Glutamatergic neuron (in vitro differentiated cells): ENCODE measurements around the gene RAB3C. TPM values are rescaled to one million over a fixed set of nuclear protein-coding genes. Genes with fewer than 3 reads are reported as not detected.

ENCODE experiments used
- DNase-seq: peaks from one replicate; pipeline ENCODE4 v3.0.0; 2022
- H3K27ac Mint-ChIP-seq: one replicate; pipeline ENCODE4 v1.8.0; 2020; ENCODE audit warnings: mild to moderate bottlenecking, mixed read lengths, inconsistent platforms; ENCODE audit not compliant: unreplicated experiment
- H3K27me3 Mint-ChIP-seq: one replicate; pipeline ENCODE4 v1.8.0; 2020; ENCODE audit warnings: mild to moderate bottlenecking, moderate library complexity, mixed read lengths, inconsistent platforms; ENCODE audit not compliant: unreplicated experiment
- H3K36me3 Mint-ChIP-seq: one replicate; pipeline ENCODE4 v1.8.0; 2020; ENCODE audit warnings: mild to moderate bottlenecking, mixed read lengths, inconsistent platforms; ENCODE audit not compliant: unreplicated experiment
- H3K4me1 Mint-ChIP-seq: one replicate; pipeline ENCODE4 v1.8.0; 2020; ENCODE audit warnings: mild to moderate bottlenecking, low read depth, mixed read lengths, inconsistent platforms; ENCODE audit not compliant: unreplicated experiment
- H3K4me3 Mint-ChIP-seq: one replicate; pipeline ENCODE4 v1.8.0; 2020; ENCODE audit warnings: mild to moderate bottlenecking, mixed read lengths, inconsistent platforms; ENCODE audit not compliant: unreplicated experiment
- H3K9me3 Mint-ChIP-seq: one replicate; pipeline ENCODE4 v1.8.0; 2020; ENCODE audit warnings: mild to moderate bottlenecking, moderate library complexity, mixed read lengths, inconsistent platforms; ENCODE audit not compliant: unreplicated experiment
- CTCF ChIP-seq: fragments of 200-600 bp; sonication (generic); IDR thresholded peaks from one replicate; pipeline ENCODE4 v1.5.0; 2021; ENCODE audit not compliant: partially characterized antibody, unreplicated experiment
- total RNA-seq: library from RNA; stranded (reverse); fragmentation: NEBNext Ultra II Directional; extraction: Animal tissue kit (Norgen Biotek cat#: 25700); gene quantifications from one replicate; pipeline ENCODE4 v1.2.1, GENCODE V29; 2021; ENCODE audit not compliant: unreplicated experiment

Gene RAB3C
- total RNA-seq, 1 donor from 2014 or later, result 36.2 TPM

DNA sequence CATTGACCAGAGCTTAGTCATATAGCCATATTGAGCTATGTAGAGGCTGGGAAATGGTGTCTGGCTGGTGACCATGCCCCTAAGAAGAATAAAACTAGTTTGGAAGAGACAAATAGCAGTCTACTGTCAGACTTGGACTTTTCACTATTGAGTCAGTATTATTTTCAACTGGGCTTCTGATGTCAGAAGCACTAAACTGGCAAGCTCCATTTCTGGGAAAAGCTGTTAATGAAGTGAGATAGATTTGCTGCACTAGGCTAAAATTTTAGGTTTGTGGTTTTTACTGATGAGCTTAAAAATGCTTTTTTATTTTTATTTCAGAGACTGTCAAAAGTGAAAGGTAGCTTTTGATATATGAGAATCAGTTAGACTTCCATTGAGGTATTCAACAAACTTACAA is 220.2 kb downstream of the RAB3C start:
- Mint-ChIP-seq H3K27me3 (no peaks in the 10 kb centered on the region), H3K4me1 (peaks cover 2% of the 10 kb centered on the region), H3K4me3 (no peak overlapping the region), H3K9me3 (peaks cover 2% of the 10 kb centered on the region), H3K27ac (no peak overlapping the region), H3K36me3 (no peaks in the 10 kb centered on the region)
- DNase-seq, result no peak
- no peak for TF ChIP-seq CTCF

- DNase-seq, result no peak
- no peak overlapping the region for H3K27ac Mint-ChIP-seq
- peaks cover 2% of the 10 kb centered on the region for H3K4me1 Mint-ChIP-seq
- H3K9me3 Mint-ChIP-seq, result peaks cover 2% of the 10 kb centered on the region
- no peak overlapping the region for H3K4me3 Mint-ChIP-seq
- TF ChIP-seq CTCF, result no peak
- no peaks in the 10 kb centered on the region for H3K27me3 Mint-ChIP-seq
- H3K36me3 Mint-ChIP-seq, result no peaks in the 10 kb centered on the region
Measured at GRCh38 chr5:58804291-58804690, 221.4 kb downstream of the RAB3C start.

- no peak overlapping the region for H3K27ac Mint-ChIP-seq
- peaks cover 4% of the 10 kb centered on the region for H3K4me1 Mint-ChIP-seq
- no peak overlapping the region for H3K4me3 Mint-ChIP-seq
- peaks cover 2% of the 10 kb centered on the region for H3K9me3 Mint-ChIP-seq
- DNase-seq, result no peak
- H3K27me3 Mint-ChIP-seq, result peaks cover 2% of the 10 kb centered on the region
- TF ChIP-seq CTCF, result no peak
- H3K36me3 Mint-ChIP-seq, result no peaks in the 10 kb centered on the region
Measured at GRCh38 chr5:58810086-58810485, 227.2 kb downstream of the RAB3C start.

- Mint-ChIP-seq H3K27ac (no peak overlapping the region), H3K36me3 (no peaks in the 10 kb centered on the region), H3K4me1 (peaks cover 7% of the 10 kb centered on the region), H3K27me3 (peaks cover 2% of the 10 kb centered on the region), H3K9me3 (no peaks in the 10 kb centered on the region), H3K4me3 (no peak overlapping the region)
- DNase-seq, result no peak
- TF ChIP-seq CTCF, result no peak
Measured at GRCh38 chr5:58813855-58814254, 231.0 kb downstream of the RAB3C start.

DNA sequence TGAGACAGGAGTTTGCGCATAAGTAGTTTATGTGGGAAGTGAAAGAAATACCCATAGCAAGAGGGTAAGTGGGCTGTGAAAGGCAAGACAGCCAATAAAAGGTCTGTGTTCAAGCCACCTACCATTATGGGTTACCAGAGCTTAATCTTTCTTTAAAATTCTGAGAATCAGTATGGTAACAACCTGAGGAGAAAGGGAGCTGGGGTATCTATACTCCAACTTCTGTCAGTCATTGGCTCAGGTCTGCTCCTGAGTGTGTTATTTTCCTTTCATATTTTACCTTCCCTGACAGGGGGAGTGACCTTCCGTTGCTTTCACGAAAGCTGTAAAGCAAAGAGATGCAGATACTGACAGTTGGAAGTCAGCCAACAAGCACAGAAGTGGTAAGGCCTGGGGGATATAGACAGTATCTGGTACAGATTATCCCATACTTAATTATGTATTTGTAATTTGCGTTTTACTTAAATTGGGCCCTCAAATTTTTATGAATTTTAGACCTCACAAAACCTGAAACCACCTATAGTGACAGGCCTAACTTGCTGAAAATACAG is 233.4 kb downstream of the RAB3C start:
- no peak for TF ChIP-seq CTCF
- H3K4me1 Mint-ChIP-seq, result peaks cover 6% of the 10 kb centered on the region
- no peaks in the 10 kb centered on the region for H3K36me3 Mint-ChIP-seq
- no peaks in the 10 kb centered on the region for H3K9me3 Mint-ChIP-seq
- no peaks in the 10 kb centered on the region for H3K27me3 Mint-ChIP-seq
- H3K27ac Mint-ChIP-seq, result no peak overlapping the region
- DNase-seq, result no peak
- no peak overlapping the region for H3K4me3 Mint-ChIP-seq
